GM19397 (cell line): ENCODE results near the gene CCDC117.
A peak's percentile ranks its signal among the peaks of the same experiment; 100 is the strongest.
"Not testable (repeated sequence)": the region's sequence is repeated elsewhere in the genome, so short reads cannot be mapped to it uniquely, and the experiment has no call there.

Source experiments
- ATAC-seq: cut with Tn5 transposase; IDR thresholded peaks from one replicate; pipeline ENCODE4 v1.9.1; 2021; ENCODE audit warnings: mild to moderate bottlenecking, moderate library complexity; ENCODE audit not compliant: unreplicated experiment

CCDC117 gene

GRCh38 chr22:28772633-28773460, at the start of gene CCDC117:
CCDC117 (plus strand) TSS chr22:28772695; CDS start chr22:28772850, 155 bp downstream.
- ATAC-seq, result peak; percentile 89

- ATAC-seq, result no peak
Measured at GRCh38 chr22:28728002-28728401, 44.5 kb upstream of the CCDC117 start.

GRCh38 chr22:28728621-28729313, 43.7 kb upstream of the CCDC117 start:
- ATAC-seq, result no peak

- ATAC-seq, result no peak
Measured at GRCh38 chr22:28730179-28730578, 42.3 kb upstream of the CCDC117 start.

GRCh38 chr22:28734393-28734792, 38.1 kb upstream of the CCDC117 start:
- no peak for ATAC-seq

- no peak for ATAC-seq
Measured at GRCh38 chr22:28736301-28737155, 36.0 kb upstream of the CCDC117 start.

GRCh38 chr22:28737701-28738100, 34.8 kb upstream of the CCDC117 start:
- ATAC-seq, result no peak

GRCh38 chr22:28738876-28739275, 33.6 kb upstream of the CCDC117 start:
- not testable (repeated sequence) for ATAC-seq

- ATAC-seq, result no peak
Measured at GRCh38 chr22:28741200-28741784, 31.2 kb upstream of the CCDC117 start.

- peak; percentile 92 for ATAC-seq
Measured at GRCh38 chr22:28741785-28742561, 30.5 kb upstream of the CCDC117 start, which contains the start of the genes CHEK2 and HSCB. CHEK2 (minus strand) TSS chr22:28741820; CDS start chr22:28734721, 7,099 bp downstream. HSCB (plus strand) TSS chr22:28742039; CDS start chr22:28742096, 57 bp downstream.

- no peak for ATAC-seq
Measured at GRCh38 chr22:28742562-28742962, 29.9 kb upstream of the CCDC117 start.

GRCh38 chr22:28743852-28744251, 28.6 kb upstream of the CCDC117 start:
- ATAC-seq, result no peak

GRCh38 chr22:28750471-28750881, 22.0 kb upstream of the CCDC117 start:
- no peak for ATAC-seq

GRCh38 chr22:28754512-28754911, 18.0 kb upstream of the CCDC117 start:
- ATAC-seq, result not testable (repeated sequence)

GRCh38 chr22:28759861-28760560, 12.5 kb upstream of the CCDC117 start:
- no peak for ATAC-seq

GRCh38 chr22:28761449-28761755, 11.1 kb upstream of the CCDC117 start:
- no peak for ATAC-seq

- not testable (repeated sequence) for ATAC-seq
Measured at GRCh38 chr22:28762000-28762399, 10.5 kb upstream of the CCDC117 start.

GRCh38 chr22:28766628-28767027, 5.9 kb upstream of the CCDC117 start:
- no peak for ATAC-seq

- no peak for ATAC-seq
Measured at GRCh38 chr22:28768701-28769393, 3.6 kb upstream of the CCDC117 start.
